Measurements from ENCODE around the gene BBS4.

Gene BBS4

GRCh38 chr15:72688697-72689096 is 2.7 kb downstream of the BBS4 start:
- no peak overlapping the region for H2AFZ ChIP-seq (ENCODE audit: low read depth, low read length)
- no peak overlapping the region for H3K4me2 ChIP-seq (ENCODE audit: low read length)
- no peak for TF ChIP-seq EZH2phosphoT487 (IDR thresholded peaks at IDR 0.05; ENCODE audit: low read depth)
- TF ChIP-seq, protein P1, sequence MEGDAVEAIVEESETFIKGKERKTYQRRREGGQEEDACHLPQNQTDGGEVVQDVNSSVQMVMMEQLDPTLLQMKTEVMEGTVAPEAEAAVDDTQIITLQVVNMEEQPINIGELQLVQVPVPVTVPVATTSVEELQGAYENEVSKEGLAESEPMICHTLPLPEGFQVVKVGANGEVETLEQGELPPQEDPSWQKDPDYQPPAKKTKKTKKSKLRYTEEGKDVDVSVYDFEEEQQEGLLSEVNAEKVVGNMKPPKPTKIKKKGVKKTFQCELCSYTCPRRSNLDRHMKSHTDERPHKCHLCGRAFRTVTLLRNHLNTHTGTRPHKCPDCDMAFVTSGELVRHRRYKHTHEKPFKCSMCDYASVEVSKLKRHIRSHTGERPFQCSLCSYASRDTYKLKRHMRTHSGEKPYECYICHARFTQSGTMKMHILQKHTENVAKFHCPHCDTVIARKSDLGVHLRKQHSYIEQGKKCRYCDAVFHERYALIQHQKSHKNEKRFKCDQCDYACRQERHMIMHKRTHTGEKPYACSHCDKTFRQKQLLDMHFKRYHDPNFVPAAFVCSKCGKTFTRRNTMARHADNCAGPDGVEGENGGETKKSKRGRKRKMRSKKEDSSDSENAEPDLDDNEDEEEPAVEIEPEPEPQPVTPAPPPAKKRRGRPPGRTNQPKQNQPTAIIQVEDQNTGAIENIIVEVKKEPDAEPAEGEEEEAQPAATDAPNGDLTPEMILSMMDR (IDR thresholded peaks at IDR 0.05; ENCODE audit: low read depth, low read length): no peak

GRCh38 chr15:72690938-72691337 is 4.9 kb downstream of the BBS4 start:
- TF ChIP-seq EZH2phosphoT487 (IDR thresholded peaks at IDR 0.05; ENCODE audit: low read depth): no peak
- TF ChIP-seq, protein P1 (IDR thresholded peaks at IDR 0.05; ENCODE audit: low read depth, low read length): no peak
- H3K27ac ChIP-seq (ENCODE audit: low read length): no peak overlapping the region
- H3K4me1 ChIP-seq (ENCODE audit: low read length): peaks cover 3% of the 10 kb centered on the region; the same call in 1 of the 2 replicates
- no peaks in the 10 kb centered on the region; the same call in 1 of the 2 replicates for H3K79me2 ChIP-seq (ENCODE audit: low read length)
- no peaks in the 10 kb centered on the region for H4K20me1 ChIP-seq (ENCODE audit: insufficient read depth, low read length)
- no peak overlapping the region for H2AFZ ChIP-seq (ENCODE audit: low read depth, low read length)
- no peak overlapping the region for H3K4me2 ChIP-seq (ENCODE audit: low read length)
- H3K9ac ChIP-seq (ENCODE audit: low read length): no peak overlapping the region
- H3K4me3 ChIP-seq (ENCODE audit: low read length): no peak overlapping the region
- no peaks in the 10 kb centered on the region for H3K36me3 ChIP-seq (replicated peaks; ENCODE audit: low read depth, low read length)
- no peaks in the 10 kb centered on the region for H3K27me3 ChIP-seq (ENCODE audit: low read depth, low read length)
- no peaks in the 10 kb centered on the region for H3K9me3 ChIP-seq (ENCODE audit: insufficient read depth, low read length)

More at GRCh38 chr15:72688697-72689096, 2.7 kb downstream of the BBS4 start:
- no peak overlapping the region for H3K9ac ChIP-seq (ENCODE audit: low read length)
- H3K79me2 ChIP-seq (ENCODE audit: low read length): no peaks in the 10 kb centered on the region; the same call in 1 of the 2 replicates
- H3K27me3 ChIP-seq (ENCODE audit: low read depth, low read length): no peaks in the 10 kb centered on the region
- no peaks in the 10 kb centered on the region for H3K36me3 ChIP-seq (replicated peaks; ENCODE audit: low read depth, low read length)
- no peaks in the 10 kb centered on the region for H3K9me3 ChIP-seq (ENCODE audit: insufficient read depth, low read length)
- H3K27ac ChIP-seq (ENCODE audit: low read length): no peak overlapping the region
- no peak overlapping the region for H3K4me3 ChIP-seq (ENCODE audit: low read length)
- peaks cover 9% of the 10 kb centered on the region for H3K4me1 ChIP-seq (ENCODE audit: low read length)
- no peaks in the 10 kb centered on the region for H4K20me1 ChIP-seq (ENCODE audit: insufficient read depth, low read length)

GRCh38 chr15:72698938-72699337 is 12.9 kb downstream of the BBS4 start:
- H3K79me2 ChIP-seq (ENCODE audit: low read length): no peaks in the 10 kb centered on the region
- H3K27ac ChIP-seq (ENCODE audit: low read length): no peak overlapping the region
- H4K20me1 ChIP-seq (ENCODE audit: insufficient read depth, low read length): no peaks in the 10 kb centered on the region
- H3K9ac ChIP-seq (ENCODE audit: low read length): no peak overlapping the region
- H3K4me3 ChIP-seq (ENCODE audit: low read length): no peak overlapping the region
- no peaks in the 10 kb centered on the region for H3K9me3 ChIP-seq (ENCODE audit: insufficient read depth, low read length)
- TF ChIP-seq, protein P1 (IDR thresholded peaks at IDR 0.05; ENCODE audit: low read depth, low read length): no peak
- no peak for TF ChIP-seq EZH2phosphoT487 (IDR thresholded peaks at IDR 0.05; ENCODE audit: low read depth)
- no peaks in the 10 kb centered on the region for H3K36me3 ChIP-seq (replicated peaks; ENCODE audit: low read depth, low read length)
- H3K4me2 ChIP-seq (ENCODE audit: low read length): no peak overlapping the region
- no peaks in the 10 kb centered on the region for H3K27me3 ChIP-seq (ENCODE audit: low read depth, low read length)
- no peak overlapping the region for H2AFZ ChIP-seq (ENCODE audit: low read depth, low read length)
- no peaks in the 10 kb centered on the region for H3K4me1 ChIP-seq (ENCODE audit: low read length)

GRCh38 chr15:72700076-72700475 is 14.1 kb downstream of the BBS4 start:
- Histone ChIP-seq H4K20me1 (ENCODE audit: insufficient read depth, low read length) (no peaks in the 10 kb centered on the region), H3K4me3 (ENCODE audit: low read length) (no peak overlapping the region), H3K27me3 (ENCODE audit: low read depth, low read length) (no peaks in the 10 kb centered on the region), H3K79me2 (ENCODE audit: low read length) (no peaks in the 10 kb centered on the region), H3K9ac (ENCODE audit: low read length) (no peak overlapping the region), H3K4me1 (ENCODE audit: low read length) (no peaks in the 10 kb centered on the region), H2AFZ (ENCODE audit: low read depth, low read length) (no peak overlapping the region), H3K27ac (ENCODE audit: low read length) (no peak overlapping the region), H3K9me3 (ENCODE audit: insufficient read depth, low read length) (no peaks in the 10 kb centered on the region), H3K4me2 (ENCODE audit: low read length) (no peak overlapping the region), H3K36me3 (replicated peaks; ENCODE audit: low read depth, low read length) (no peaks in the 10 kb centered on the region)
- no peak for TF ChIP-seq EZH2phosphoT487 (IDR thresholded peaks at IDR 0.05; ENCODE audit: low read depth)
- TF ChIP-seq, protein P1 (IDR thresholded peaks at IDR 0.05; ENCODE audit: low read depth, low read length): no peak

All from OCI-LY3 (cell line).